Measurements from ENCODE around the gene MORN5.

Gene MORN5

DNA sequence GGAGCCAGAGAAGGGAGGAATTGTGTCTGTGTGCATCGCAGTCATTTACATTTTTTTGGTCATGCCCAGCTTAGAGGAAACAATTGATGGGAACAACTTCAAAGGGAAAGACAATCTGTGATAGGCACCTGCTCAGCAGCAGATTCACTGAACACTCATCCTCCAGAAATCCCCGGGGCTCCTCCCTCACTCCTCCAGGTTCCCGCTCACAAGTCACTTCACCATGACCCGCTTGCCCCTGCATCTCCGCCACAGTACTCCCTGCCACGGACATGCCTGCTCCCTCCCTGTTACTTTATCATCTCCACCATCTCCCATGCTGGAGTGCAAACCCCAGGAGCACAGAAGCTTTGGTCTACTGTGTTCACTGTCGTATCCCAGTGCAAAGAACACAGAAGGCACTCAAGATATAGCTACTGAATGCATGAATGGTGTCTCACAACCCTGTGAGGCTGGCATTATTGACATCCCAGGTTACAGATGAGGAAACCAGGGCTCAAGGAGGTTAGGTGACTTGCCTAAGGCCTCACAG is 52.8 kb downstream of the MORN5 start:
- no peak overlapping the region for H3K18ac ChIP-seq (ENCODE audit: low read depth in 1 of 2, low read length in 2 of 2)
- no peak overlapping the region for H2BK5ac ChIP-seq (ENCODE audit: low read depth, low read length, poor library complexity, severe bottlenecking)
- H3K9ac ChIP-seq (ENCODE audit: low read length): no peak overlapping the region
- H2AK5ac ChIP-seq (ENCODE audit: low read length, severe bottlenecking): no peak overlapping the region
- H3K79me1 ChIP-seq (replicated peaks; ENCODE audit: low read length, poor library complexity, severe bottlenecking): no peaks in the 10 kb centered on the region
- no peak overlapping the region for H2AFZ ChIP-seq (ENCODE audit: low read depth, low read length)
- no peaks in the 10 kb centered on the region for H3K36me3 ChIP-seq (ENCODE audit: control insufficient read depth in 1 of 2, insufficient read depth in 2 of 2, low read depth in 1 of 2, low read length in 2 of 2)
- H3K4me2 ChIP-seq (ENCODE audit: low read length, poor library complexity, severe bottlenecking): no peak overlapping the region
- no peak overlapping the region for H3K4me3 ChIP-seq (ENCODE audit: insufficient read depth in 1 of 2, low read depth in 1 of 2, low read length in 2 of 2)
- H3K9me3 ChIP-seq (ENCODE audit: control insufficient read depth, low read length): no peaks in the 10 kb centered on the region
- H3K23ac ChIP-seq (ENCODE audit: low read length in 2 of 2): no peak overlapping the region
- H2BK15ac ChIP-seq (ENCODE audit: low read depth, poor library complexity, severe bottlenecking): no peak overlapping the region
- no peak overlapping the region for H4K8ac ChIP-seq (ENCODE audit: low read length)
- H3K27me3 ChIP-seq (ENCODE audit: control insufficient read depth in 1 of 2, insufficient read depth in 1 of 2, low read length in 2 of 2): peaks cover 79 to 86% of the 10 kb centered on the region in 2 experiments
- 70% methylated on average over 7 of the region's 7 CpGs for WGBS
- H4K91ac ChIP-seq (ENCODE audit: low read length): no peak overlapping the region
- H3K14ac ChIP-seq (ENCODE audit: low read length in 2 of 2): no peak overlapping the region
- no peak overlapping the region for H2BK12ac ChIP-seq (ENCODE audit: low read length in 2 of 2)
- H3K4me1 ChIP-seq (ENCODE audit: control insufficient read depth, insufficient read depth, low read depth, low read length): peaks cover 11% of the 10 kb centered on the region
- H3K27ac ChIP-seq (ENCODE audit: low read length, poor library complexity, severe bottlenecking): no peak overlapping the region
- DNase-seq: no peak
- no peak overlapping the region for H3K4ac ChIP-seq (ENCODE audit: low read depth in 1 of 2, low read length in 2 of 2)
- no peak overlapping the region for H2BK120ac ChIP-seq (ENCODE audit: low read depth, low read length)

DNA sequence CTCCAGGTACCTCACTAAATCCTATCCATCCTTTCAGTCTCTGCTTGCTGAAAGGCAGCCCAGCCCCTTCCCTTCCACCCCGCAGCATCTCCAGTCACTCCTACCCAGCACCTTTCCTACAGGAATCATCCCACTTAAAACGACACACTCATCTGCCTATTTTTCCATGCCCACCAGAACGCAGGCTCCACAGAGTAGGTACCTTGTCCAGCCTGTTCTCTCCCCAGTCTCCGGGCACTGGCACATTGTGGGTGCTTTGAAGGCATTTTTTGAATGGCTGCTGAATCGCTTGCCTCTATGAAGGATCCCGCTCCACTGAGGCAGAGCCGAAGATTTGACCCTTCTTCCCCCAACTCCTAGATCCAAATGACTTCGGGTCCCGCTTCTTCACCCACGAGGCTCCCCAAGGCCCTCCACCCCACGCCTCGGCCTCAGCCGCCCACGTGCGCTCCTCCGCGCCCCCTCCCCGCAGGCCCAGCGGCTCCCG is 53.4 kb downstream of the MORN5 start:
- Histone ChIP-seq H3K23ac (ENCODE audit: low read length in 2 of 2) (no peak overlapping the region), H2BK15ac (ENCODE audit: low read depth, poor library complexity, severe bottlenecking) (no peak overlapping the region), H3K27ac (ENCODE audit: low read length, poor library complexity, severe bottlenecking) (no peak overlapping the region), H2BK5ac (ENCODE audit: low read depth, low read length, poor library complexity, severe bottlenecking) (no peak overlapping the region), H4K91ac (ENCODE audit: low read length) (no peak overlapping the region), H3K4me2 (ENCODE audit: low read length, poor library complexity, severe bottlenecking) (peak overlapping the region; percentile 64), H3K27me3 (ENCODE audit: control insufficient read depth in 1 of 2, insufficient read depth in 1 of 2, low read length in 2 of 2) (peaks cover 82 to 86% of the 10 kb centered on the region in 2 experiments), H3K4me1 (ENCODE audit: control insufficient read depth, insufficient read depth, low read depth, low read length) (peaks cover 11% of the 10 kb centered on the region), H3K4me3 (ENCODE audit: insufficient read depth in 1 of 2, low read depth in 1 of 2, low read length in 2 of 2) (peak overlapping the region in 1 of 2 experiments; percentile 34), H3K9ac (ENCODE audit: low read length) (no peak overlapping the region), H2AFZ (ENCODE audit: low read depth, low read length) (no peak overlapping the region), H2BK120ac (ENCODE audit: low read depth, low read length) (no peak overlapping the region), H3K4ac (ENCODE audit: low read depth in 1 of 2, low read length in 2 of 2) (no peak overlapping the region), H3K36me3 (ENCODE audit: control insufficient read depth in 1 of 2, insufficient read depth in 2 of 2, low read depth in 1 of 2, low read length in 2 of 2) (no peaks in the 10 kb centered on the region), H3K14ac (ENCODE audit: low read length in 2 of 2) (no peak overlapping the region), H4K8ac (ENCODE audit: low read length) (no peak overlapping the region), H2BK12ac (ENCODE audit: low read length in 2 of 2) (no peak overlapping the region), H3K79me1 (replicated peaks; ENCODE audit: low read length, poor library complexity, severe bottlenecking) (no peaks in the 10 kb centered on the region), H2AK5ac (ENCODE audit: low read length, severe bottlenecking) (no peak overlapping the region), H3K9me3 (ENCODE audit: control insufficient read depth, low read length) (no peaks in the 10 kb centered on the region), H3K18ac (ENCODE audit: low read depth in 1 of 2, low read length in 2 of 2) (no peak overlapping the region)
- 32% methylated on average over 15 of the region's 20 CpGs for WGBS
- no peak for DNase-seq

DNA sequence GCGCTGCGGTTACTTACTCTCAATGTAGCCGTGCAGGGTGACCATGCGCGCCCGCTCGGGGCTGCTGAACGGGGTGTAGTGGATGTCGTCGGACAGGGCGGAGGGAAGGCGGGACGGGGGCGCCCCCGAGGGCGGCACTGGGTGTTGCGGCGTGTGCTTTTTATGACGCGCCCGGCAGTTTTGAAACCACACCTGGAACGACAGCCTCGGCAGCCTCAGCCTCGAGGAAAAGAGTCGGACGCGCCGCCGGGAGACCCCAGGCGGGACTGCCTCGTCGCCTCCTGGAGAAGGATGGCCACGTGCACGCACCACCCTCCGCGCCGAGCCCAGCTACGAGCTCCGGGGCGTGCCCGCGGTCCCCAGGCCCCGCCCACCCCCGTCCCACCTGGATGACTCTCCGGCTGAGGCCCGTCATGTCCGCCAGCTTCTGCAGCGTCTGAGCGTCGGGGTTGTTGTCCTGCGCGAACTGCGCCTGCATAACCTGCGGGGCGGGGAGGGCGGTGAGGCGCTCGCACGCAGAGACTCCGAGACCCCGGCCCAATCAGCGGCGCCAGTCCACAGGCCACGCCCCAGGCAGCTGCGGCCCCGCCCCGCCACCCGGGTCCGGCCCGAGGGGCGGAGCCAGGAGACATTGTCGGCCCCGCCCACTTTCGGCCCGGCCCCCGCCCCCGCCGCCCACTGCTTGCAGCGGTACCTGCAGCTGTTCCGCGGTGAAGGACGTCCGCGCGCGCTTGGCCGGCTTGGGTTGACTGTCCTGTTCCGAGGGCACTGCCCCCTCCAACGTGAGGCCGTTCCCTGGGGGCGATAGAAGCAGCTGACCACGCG is 54.1 kb downstream of the MORN5 start:
- no peak overlapping the region for H2AK5ac ChIP-seq (ENCODE audit: low read length, severe bottlenecking)
- DNase-seq: no peak
- no peaks in the 10 kb centered on the region for H3K79me1 ChIP-seq (replicated peaks; ENCODE audit: low read length, poor library complexity, severe bottlenecking)
- H2BK12ac ChIP-seq (ENCODE audit: low read length in 2 of 2): no peak overlapping the region
- no peak overlapping the region for H2AFZ ChIP-seq (ENCODE audit: low read depth, low read length)
- H3K27me3 ChIP-seq (ENCODE audit: control insufficient read depth in 1 of 2, insufficient read depth in 1 of 2, low read length in 2 of 2): peaks cover 89 to 91% of the 10 kb centered on the region in 2 experiments
- H3K4ac ChIP-seq (ENCODE audit: low read depth in 1 of 2, low read length in 2 of 2): no peak overlapping the region
- H4K91ac ChIP-seq (ENCODE audit: low read length): no peak overlapping the region
- WGBS: 3% methylated on average over 77 of the region's 93 CpGs
- no peak overlapping the region for H2BK15ac ChIP-seq (ENCODE audit: low read depth, poor library complexity, severe bottlenecking)
- peak overlapping the region in 1 of 2 experiments; percentile 34 for H3K4me3 ChIP-seq (ENCODE audit: insufficient read depth in 1 of 2, low read depth in 1 of 2, low read length in 2 of 2)
- no peak overlapping the region for H2BK5ac ChIP-seq (ENCODE audit: low read depth, low read length, poor library complexity, severe bottlenecking)
- no peak overlapping the region for H3K23ac ChIP-seq (ENCODE audit: low read length in 2 of 2)
- H3K18ac ChIP-seq (ENCODE audit: low read depth in 1 of 2, low read length in 2 of 2): peak overlapping the region in 1 of 2 experiments; percentile 5
- peak overlapping the region; percentile 64 for H3K4me2 ChIP-seq (ENCODE audit: low read length, poor library complexity, severe bottlenecking)
- H3K27ac ChIP-seq (ENCODE audit: low read length, poor library complexity, severe bottlenecking): no peak overlapping the region
- H4K8ac ChIP-seq (ENCODE audit: low read length): no peak overlapping the region
- no peak overlapping the region for H3K9ac ChIP-seq (ENCODE audit: low read length)
- H3K9me3 ChIP-seq (ENCODE audit: control insufficient read depth, low read length): no peaks in the 10 kb centered on the region
- H3K14ac ChIP-seq (ENCODE audit: low read length in 2 of 2): no peak overlapping the region
- H2BK120ac ChIP-seq (ENCODE audit: low read depth, low read length): no peak overlapping the region
- H3K4me1 ChIP-seq (ENCODE audit: control insufficient read depth, insufficient read depth, low read depth, low read length): peaks cover 12% of the 10 kb centered on the region
- no peaks in the 10 kb centered on the region for H3K36me3 ChIP-seq (ENCODE audit: control insufficient read depth in 1 of 2, insufficient read depth in 2 of 2, low read depth in 1 of 2, low read length in 2 of 2)

DNA sequence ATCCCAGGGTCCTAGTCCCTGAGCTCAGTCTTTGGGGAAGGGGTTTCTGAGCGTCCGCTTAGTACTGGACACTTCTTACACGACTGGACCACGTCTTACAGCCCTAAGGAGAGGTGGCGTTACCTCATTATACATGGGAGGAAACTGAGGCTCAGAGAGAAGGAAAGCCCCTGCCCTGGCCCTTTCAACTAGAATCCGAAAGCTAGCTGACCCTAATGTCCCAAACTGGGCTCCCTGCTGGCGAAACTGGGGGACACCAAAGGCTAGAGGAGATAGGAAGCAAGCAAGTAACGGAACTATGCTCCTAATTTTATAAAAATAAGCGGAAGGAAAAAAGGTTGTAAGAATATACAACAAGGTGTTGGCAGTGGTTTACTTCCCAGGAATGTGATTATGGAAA is 54.8 kb downstream of the MORN5 start:
- H4K8ac ChIP-seq (ENCODE audit: low read length): no peak overlapping the region
- H2BK5ac ChIP-seq (ENCODE audit: low read depth, low read length, poor library complexity, severe bottlenecking): no peak overlapping the region
- no peaks in the 10 kb centered on the region for H3K79me1 ChIP-seq (replicated peaks; ENCODE audit: low read length, poor library complexity, severe bottlenecking)
- H2BK15ac ChIP-seq (ENCODE audit: low read depth, poor library complexity, severe bottlenecking): no peak overlapping the region
- H3K9me3 ChIP-seq (ENCODE audit: control insufficient read depth, low read length): no peaks in the 10 kb centered on the region
- no peak overlapping the region for H3K4ac ChIP-seq (ENCODE audit: low read depth in 1 of 2, low read length in 2 of 2)
- peaks cover 19% of the 10 kb centered on the region for H3K4me1 ChIP-seq (ENCODE audit: control insufficient read depth, insufficient read depth, low read depth, low read length)
- no peak overlapping the region for H3K23ac ChIP-seq (ENCODE audit: low read length in 2 of 2)
- H3K18ac ChIP-seq (ENCODE audit: low read depth in 1 of 2, low read length in 2 of 2): no peak overlapping the region
- no peak overlapping the region for H2BK120ac ChIP-seq (ENCODE audit: low read depth, low read length)
- H3K9ac ChIP-seq (ENCODE audit: low read length): no peak overlapping the region
- no peak for DNase-seq
- no peak overlapping the region for H3K4me2 ChIP-seq (ENCODE audit: low read length, poor library complexity, severe bottlenecking)
- H3K27me3 ChIP-seq (ENCODE audit: control insufficient read depth in 1 of 2, insufficient read depth in 1 of 2, low read length in 2 of 2): peaks cover 91 to 92% of the 10 kb centered on the region in 2 experiments
- no peak overlapping the region for H2BK12ac ChIP-seq (ENCODE audit: low read length in 2 of 2)
- no peaks in the 10 kb centered on the region for H3K36me3 ChIP-seq (ENCODE audit: control insufficient read depth in 1 of 2, insufficient read depth in 2 of 2, low read depth in 1 of 2, low read length in 2 of 2)
- H2AK5ac ChIP-seq (ENCODE audit: low read length, severe bottlenecking): no peak overlapping the region
- no peak overlapping the region for H4K91ac ChIP-seq (ENCODE audit: low read length)
- H3K4me3 ChIP-seq (ENCODE audit: insufficient read depth in 1 of 2, low read depth in 1 of 2, low read length in 2 of 2): no peak overlapping the region
- 30% methylated on average over 9 of the region's 9 CpGs for WGBS
- H3K14ac ChIP-seq (ENCODE audit: low read length in 2 of 2): no peak overlapping the region
- no peak overlapping the region for H3K27ac ChIP-seq (ENCODE audit: low read length, poor library complexity, severe bottlenecking)
- no peak overlapping the region for H2AFZ ChIP-seq (ENCODE audit: low read depth, low read length)

Measured in mesenchymal stem cell (in vitro differentiated cells and primary cell).